K562 (cell line): ENCODE results near the gene CD3D. TPM values are rescaled to one million over a fixed set of nuclear protein-coding genes. Genes with fewer than 3 reads are reported as not detected.

Experiments used
- ATAC-seq: fragments of 200-7000 bp; cut with Tn5 transposase; 3 replicates; pipeline ENCODE4 v1.9.1; 2020; ENCODE audit warnings: moderate library complexity
- BruUV-seq: library from RNA; stranded (reverse); fragments of 400-500 nt; replicated peaks from 2 replicates; lab custom pipeline; 2021; lab: Mats Ljungman, UMichigan
- CTCF ChIA-PET: fragments of 300-600 bp; formaldehyde crosslinking; extraction: SDS; loops from one replicate; lab custom pipeline; 2021; ENCODE audit warnings: low intra/inter-chr PET ratio; lab: Yijun Ruan, JAX
- POLR2A ChIA-PET: fragments of 300-600, 350-650 bp; sonication (Branson Sonifier 250); formaldehyde crosslinking; extraction: SDS; loops from one replicate; lab custom pipeline; 2021; ENCODE audit warnings: antibody characterized with exemption, inconsistent platforms; lab: Yijun Ruan, JAX
- DNase-seq, 4 experiments: peaks; one replicate each; pipeline versions ENCODE4 v3.0.0 to v3.0.0-alpha.2; 2011 to 2018; ENCODE audit warnings: low spot score in 3 of 4, mixed read lengths in 3 of 4; ENCODE audit errors: extremely low read depth in 1 of 4
- FAIRE-seq: peaks from 2 replicates; lab custom pipeline; 2011; peaks lifted over from hg19 to GRCh38; lab: Jason Lieb, UNC
- H2AFZ ChIP-seq: 2 replicates; pipeline ENCODE4 v1.6.0; 2011; ENCODE audit warnings: low read depth, low read length, control low read depth, inconsistent platforms
- H3K27ac ChIP-seq: fragments of 200-600 bp; 3 replicates; pipeline ENCODE4 v1.8.0; 2011; ENCODE audit warnings: low read depth, mild to moderate bottlenecking, control low read depth, inconsistent platforms, low read length, moderate library complexity, mixed read lengths; ENCODE audit errors: extremely low read depth
- H3K27me3 ChIP-seq, 2 experiments: fragments of 300-600 bp in 1 of 2; 2 replicates in 1 of 2; 3 replicates in 1 of 2; pipeline versions ENCODE4 v1.6.0 to v1.8.0; 2011; ENCODE audit warnings: inconsistent platforms in 2 of 2, low read length in 2 of 2, mild to moderate bottlenecking in 1 of 2, mixed read lengths in 1 of 2, moderate library complexity in 1 of 2; ENCODE audit not compliant: control insufficient read depth in 2 of 2, insufficient read depth in 2 of 2
- H3K36me3 ChIP-seq: fragments of 300-600 bp; 3 replicates; pipeline ENCODE4 v1.8.0; 2011; ENCODE audit warnings: mild to moderate bottlenecking, low read length, inconsistent platforms; ENCODE audit not compliant: control insufficient read depth, insufficient read depth
- H3K4me1 ChIP-seq, 2 experiments: fragments of 200-600 bp in 1 of 2; replicated peaks in 1 of 2; 2 replicates in 1 of 2; 3 replicates in 1 of 2; pipeline versions ENCODE4 v1.5.1 to v1.8.0; 2011; ENCODE audit warnings: inconsistent platforms in 2 of 2, low read length in 2 of 2, mild to moderate bottlenecking in 1 of 2, mixed read lengths in 1 of 2, moderate library complexity in 1 of 2; ENCODE audit not compliant: control insufficient read depth in 2 of 2, insufficient read depth in 2 of 2
- H3K4me2 ChIP-seq: 2 replicates; pipeline ENCODE4 v1.6.1; 2011; ENCODE audit warnings: low read length, control low read depth, inconsistent platforms, mixed read lengths; ENCODE audit not compliant: insufficient read depth
- H3K4me3 ChIP-seq: fragments of 200-600 bp; sonication (generic), shearing (Covaris generic); 2 replicates; pipeline ENCODE4 v1.5.1; 2016; ENCODE audit warnings: control low read depth, inconsistent platforms
- H3K79me2 ChIP-seq: fragments of 200-600 bp; 3 replicates; pipeline ENCODE4 v1.8.0; 2011; ENCODE audit warnings: low read length, inconsistent platforms; ENCODE audit not compliant: control insufficient read depth, insufficient read depth
- H3K9ac ChIP-seq, 2 experiments: 2 replicates each; pipeline versions ENCODE4 v1.6.0 to v1.6.1; 2011; ENCODE audit warnings: low read depth in 2 of 2, low read length in 2 of 2, control low read depth in 1 of 2, inconsistent platforms in 1 of 2, mild to moderate bottlenecking in 1 of 2, mixed read lengths in 1 of 2; ENCODE audit not compliant: insufficient read depth in 1 of 2
- H3K9me1 ChIP-seq: one replicate; pipeline ENCODE4 v1.6.0; 2011; ENCODE audit warnings: inconsistent platforms, mild to moderate bottlenecking, low read length, moderate library complexity; ENCODE audit not compliant: control insufficient read depth, insufficient read depth
- H3K9me3 ChIP-seq: replicated peaks from 2 replicates; pipeline ENCODE4 v1.5.1; 2011; ENCODE audit warnings: low read depth, low read length, inconsistent platforms; ENCODE audit not compliant: control insufficient read depth, insufficient read depth
- H4K20me1 ChIP-seq: replicated peaks from 2 replicates; pipeline ENCODE4 v1.6.1; 2011; ENCODE audit warnings: low read length, inconsistent platforms, mixed read lengths; ENCODE audit not compliant: control insufficient read depth, insufficient read depth
- ARID1B ChIP-seq: fragments of 450-650 bp; IDR thresholded peaks from 2 replicates; pipeline ENCODE4 v1.6.1; 2016; ENCODE audit warnings: antibody characterized with exemption, mild to moderate bottlenecking, inconsistent platforms
- CEBPB ChIP-seq: fragments of 450-650 bp; IDR thresholded peaks from 2 replicates; pipeline ENCODE4 v1.6.1; 2016; ENCODE audit warnings: missing genetic modification characterization, missing compliant biosample characterization
- CHD2 ChIP-seq: IDR thresholded peaks from 2 replicates; pipeline ENCODE4 v1.6.1; 2011; ENCODE audit warnings: low read depth, low read length
- ELF4 ChIP-seq: fragments of 450-650 bp; formaldehyde crosslinking; IDR thresholded peaks from 2 replicates; pipeline ENCODE4 v1.4.0; 2022; ENCODE audit warnings: missing genetic modification characterization
- GTF2F1 ChIP-seq: IDR thresholded peaks from 2 replicates; pipeline ENCODE4 v1.6.1; 2011; ENCODE audit warnings: low read depth, low read length, improper control_type of control experiment
- HDGF ChIP-seq: fragments of 450-650 bp; IDR thresholded peaks from 2 replicates; pipeline ENCODE4 v1.6.1; 2016
- KLF1 ChIP-seq: fragments of 450-650 bp; IDR thresholded peaks from 2 replicates; pipeline ENCODE4 v1.6.1; 2016; ENCODE audit warnings: missing genetic modification characterization, missing compliant biosample characterization
- NELFE ChIP-seq: IDR thresholded peaks from 2 replicates; pipeline ENCODE4 v1.6.1; 2011; ENCODE audit warnings: mild to moderate bottlenecking; ENCODE audit not compliant: insufficient read depth, insufficient read length
- NONO ChIP-seq, 2 experiments: fragments of 200-400 bp in 1 of 2; fragments of 450-650 bp in 1 of 2; formaldehyde crosslinking in 1 of 2; IDR thresholded peaks; 2 replicates each; pipeline ENCODE4 v1.6.1; 2017; ENCODE audit warnings: low read depth in 2 of 2, mild to moderate bottlenecking in 2 of 2, moderate library complexity in 2 of 2, low read length in 1 of 2
- PHB ChIP-seq: fragments of 250-450 bp; sonication (Bioruptor Pico); IDR thresholded peaks from 2 replicates; pipeline ENCODE4 v1.5.0; 2021
- RHOXF2B ChIP-seq: fragments of 250-450 bp; sonication (Bioruptor Pico); conservative IDR thresholded peaks from 2 replicates; pipeline ENCODE4 v1.5.1; 2021
- ZNF121 ChIP-seq: sonication (generic); formaldehyde crosslinking; conservative IDR thresholded peaks from 2 replicates; pipeline ENCODE4 v1.8.0; 2022; ENCODE audit warnings: missing genetic modification reagents
- ZNF561 ChIP-seq: fragments of 450-650 bp; formaldehyde crosslinking; conservative IDR thresholded peaks from 2 replicates; pipeline ENCODE4 v1.4.0; 2020; ENCODE audit warnings: mild to moderate bottlenecking, moderate library complexity
- WGBS: fragments of 100-300 bp; shearing (Covaris generic); methylation state at CpG from one replicate; pipeline ENCODE4 v1.1.6; 2016; ENCODE audit warnings: low coverage, mixed read lengths; ENCODE audit not compliant: insufficient coverage; ENCODE audit errors: missing lambda C conversion rate; 5-methylcytosine and 5-hydroxymethylcytosine counted together
- in situ Hi-C: fragments of 300-500 bp; cut with MboI; formaldehyde crosslinking; loops from 4 replicates; pipeline ENCODE4 v1.15.0; 2018; ENCODE audit warnings: inconsistent platforms, mixed read lengths
- intact Hi-C: fragments of 100-400 bp; cut with micrococcal nuclease; formaldehyde crosslinking; loops from 2 replicates; pipeline ENCODE4 v1.14.2; 2022
- polyA plus RNA-seq, 8 experiments: library from polyadenylated mRNA; depleted of rRNA in 4 of 8; stranded (reverse) in 5 of 8; unstranded in 3 of 8; fragments of >200 nt; fragmentation: Nextera tagmentation in 2 of 8; fragmentation: Illumina TruSeq in 1 of 8; extraction: Ambion mirVana in 2 of 8; extraction: Trizol in 1 of 8; gene quantifications; 2 replicates each; pipeline versions ENCODE4 v1.2.1 to v1.2.3, GENCODE V29; 2011 to 2014; ENCODE audit warnings: inconsistent platforms in 1 of 8, missing spikeins in 1 of 8
- total RNA-seq, 7 experiments: library from RNA; depleted of rRNA in 6 of 7; stranded (reverse); fragments of >200 nt in 6 of 7; fragmentation: Illumina TruSeq in 2 of 7; extraction: Trizol in 2 of 7; gene quantifications; 2 replicates each; pipeline versions ENCODE4 v1.2.1 to v1.2.3, GENCODE V29; 2011 to 2021; ENCODE audit warnings: low replicate concordance in 1 of 7
- TF ChIP-seq, protein P1 (sequence below): sonication (generic); formaldehyde crosslinking; IDR thresholded peaks from 2 replicates; pipeline ENCODE4 v1.5.0; 2020; ENCODE audit warnings: missing genetic modification reagents

Gene CD3D
- total and polyA plus RNA-seq, 9 of the 15 experiments (the other 6 are each of a cell fraction or from before 2014, with no cell fraction given): 36.2 to 238 (median 67.1) TPM

DNA sequence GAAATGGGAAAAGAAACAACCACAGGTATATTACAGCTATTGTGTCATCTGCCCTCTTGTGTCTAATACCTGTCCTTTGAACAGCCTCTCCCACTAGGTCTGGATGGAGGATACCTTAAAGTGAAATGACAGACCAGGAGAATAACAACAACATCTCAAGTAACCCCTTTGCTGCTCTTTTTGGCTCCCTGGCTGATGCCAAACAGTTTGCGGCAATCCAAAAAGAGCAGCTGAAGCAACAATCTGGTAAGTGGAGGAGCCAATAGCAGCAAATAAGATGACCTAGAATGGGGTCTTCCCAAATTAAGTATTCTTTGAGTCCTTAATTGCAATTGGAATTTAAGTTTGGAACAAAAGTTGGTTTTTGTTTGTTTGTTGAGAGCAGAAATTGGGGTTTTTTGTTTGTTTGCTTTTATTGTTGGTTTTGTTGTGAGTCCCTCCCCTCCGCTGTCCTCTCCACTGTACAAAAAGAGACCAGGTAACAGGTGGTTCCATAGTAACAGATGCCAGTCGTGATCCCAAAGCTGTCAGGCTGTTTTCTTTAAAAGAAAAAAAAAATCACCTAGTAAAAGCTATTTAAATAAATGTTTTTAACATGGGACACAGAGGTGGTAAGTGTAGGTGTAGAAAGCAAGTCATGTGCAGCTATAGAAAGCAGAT lies 22.6 kb upstream of the CD3D start:
- no peaks in the 10 kb centered on the region for H3K9me1 ChIP-seq
- peaks cover 57% of the 10 kb centered on the region for H3K36me3 ChIP-seq
- H3K4me3 ChIP-seq: no peak overlapping the region
- 84% methylated on average over 3 of the region's 3 CpGs for whole genome bisulfite sequencing
- H3K4me2 ChIP-seq: no peak overlapping the region
- no peak overlapping the region for H2AFZ ChIP-seq
- intact Hi-C loops: no loop called here
- no peaks in the 10 kb centered on the region for H3K27me3 ChIP-seq
- H3K9ac ChIP-seq: no peak overlapping the region
- TF ChIP-seq ELF4 (CRISPR knock-in tag) (no peak), RHOXF2B (no peak)
- H3K27ac ChIP-seq: no peak overlapping the region
- FAIRE-seq (no peak), ATAC-seq (no peak), DNase-seq (no peak)
- CTCF ChIA-PET: no interaction called here
- no TSS peak for BruUV-seq
- H3K4me1 ChIP-seq: 0 out of 5 replicates have a peak, but pooled peaks cover 0 to 5% of the 10 kb centered on the region in 2 experiments
- peaks cover 31% of the 10 kb centered on the region for H3K79me2 ChIP-seq
- no peaks in the 10 kb centered on the region for H4K20me1 ChIP-seq
- no peaks in the 10 kb centered on the region for H3K9me3 ChIP-seq
- POLR2A ChIA-PET: interaction anchor here (0.6 kb wide), 1 partner anchor 158 kb away, joined by 3 read pairs; no protein-coding TSS in a partner anchor
- in situ Hi-C loops: no loop called here

DNA sequence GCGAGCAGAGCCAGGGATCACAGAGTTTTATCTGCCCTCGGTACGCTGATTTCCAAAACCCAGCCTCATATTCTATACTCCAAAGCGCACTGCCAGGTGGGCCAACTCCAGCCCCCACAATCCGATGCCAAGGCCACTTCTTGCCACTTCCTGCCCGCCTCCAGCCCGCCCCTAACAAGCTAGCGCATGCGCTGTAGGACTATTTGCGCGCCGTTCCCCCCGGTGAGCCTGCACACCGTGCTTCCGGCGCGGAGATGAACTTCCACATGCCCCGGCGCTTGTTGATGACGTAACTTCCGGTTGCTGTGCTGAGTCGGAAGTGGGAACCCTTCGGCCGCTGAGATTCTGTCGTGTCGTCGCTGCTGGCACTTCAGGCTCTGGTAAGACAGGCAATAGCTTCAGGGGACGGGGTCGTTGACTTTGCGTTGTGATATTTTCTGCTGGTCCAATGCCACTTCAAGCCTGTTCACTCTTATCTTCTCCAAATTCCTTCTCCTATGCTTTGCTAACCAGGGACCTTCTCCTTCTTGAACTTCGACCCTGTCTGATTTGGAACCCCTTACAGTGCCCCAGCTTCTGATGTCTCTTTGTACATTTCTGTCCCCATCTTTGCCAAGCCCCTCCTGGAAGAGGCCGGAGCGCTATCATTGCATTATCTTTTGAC lies 16.9 kb upstream of the CD3D start, which contains the start of gene UBE4A:
UBE4A (plus strand) TSS at position 306 of the 664 bp plus-strand sequence. CDS start 5,481 bp downstream, outside the sequence.
- H3K79me2 ChIP-seq: peaks cover 37% of the 10 kb centered on the region
- CTCF ChIA-PET: interaction anchor here (1.3 kb wide), 1 partner anchor 167 kb away, joined by 4 read pairs; no protein-coding TSS in a partner anchor
- no TSS peak for BruUV-seq
- DNase-seq (peak; percentile 86 to 98 (median 88)), FAIRE-seq (peak; percentile 96), ATAC-seq (peak; percentile 95)
- peaks cover 4 to 5% of the 10 kb centered on the region in 2 experiments; a peak in 2 of 5 replicates for H3K4me1 ChIP-seq
- 12% methylated on average over 33 of the region's 33 CpGs for WGBS
- POLR2A ChIA-PET: interaction anchor here (0.6 to 1.0 kb wide), 3 partner anchors 14 to 244 kb away, joined by 3 to 4 read pairs (median 4); no protein-coding TSS in a partner anchor
- H2AFZ ChIP-seq: peak within 1 kb of the TSS; percentile 97
- no peaks in the 10 kb centered on the region for H4K20me1 ChIP-seq
- H3K36me3 ChIP-seq: peaks cover 17% of the 10 kb centered on the region; the same call in 2 of the 3 replicates
- intact Hi-C loops: no loop called here
- peak within 1 kb of the TSS; percentile 89 for H3K9ac ChIP-seq
- H3K27me3 ChIP-seq: no peaks in the 10 kb centered on the region
- no peaks in the 10 kb centered on the region for H3K9me1 ChIP-seq
- peak within 1 kb of the TSS; percentile 79 for H3K4me3 ChIP-seq
- in situ Hi-C loops: no loop called here
- peaks cover 5% of the 10 kb centered on the region; the same call in 1 of the 2 replicates for H3K9me3 ChIP-seq
- peak within 1 kb of the TSS; percentile 77 for H3K27ac ChIP-seq
- H3K4me2 ChIP-seq: peak within 1 kb of the TSS; percentile 99
- TF ChIP-seq NELFE (no peak), CHD2 (no peak), ZNF561 (no peak), HDGF (no peak), PHB (CRISPR knock-in tag) (no peak), CEBPB (peak; percentile 89), ARID1B (peak; percentile 28), GTF2F1 (no peak), KLF1 (tag) (0 out of 2 replicates have a peak, but pooled peaks have one; percentile 36), NONO (IDR thresholded peaks at IDR 0.05; ENCODE audit: low read depth in 2 of 2, low read length in 1 of 2) (no peak), ZNF121 (CRISPR knock-in tag) (no peak)
- TF ChIP-seq, protein P1, sequence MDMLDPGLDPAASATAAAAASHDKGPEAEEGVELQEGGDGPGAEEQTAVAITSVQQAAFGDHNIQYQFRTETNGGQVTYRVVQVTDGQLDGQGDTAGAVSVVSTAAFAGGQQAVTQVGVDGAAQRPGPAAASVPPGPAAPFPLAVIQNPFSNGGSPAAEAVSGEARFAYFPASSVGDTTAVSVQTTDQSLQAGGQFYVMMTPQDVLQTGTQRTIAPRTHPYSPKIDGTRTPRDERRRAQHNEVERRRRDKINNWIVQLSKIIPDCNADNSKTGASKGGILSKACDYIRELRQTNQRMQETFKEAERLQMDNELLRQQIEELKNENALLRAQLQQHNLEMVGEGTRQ: no peak
